GM19099 (cell line): ENCODE measurements around the gene ARHGEF4.

Source experiments
- POLR2A ChIP-seq: IDR thresholded peaks from 3 replicates; pipeline ENCODE4 v1.6.1; 2011; ENCODE audit warnings: low read depth; ENCODE audit not compliant: insufficient read length; ENCODE audit errors: extremely low read depth

Gene ARHGEF4

DNA sequence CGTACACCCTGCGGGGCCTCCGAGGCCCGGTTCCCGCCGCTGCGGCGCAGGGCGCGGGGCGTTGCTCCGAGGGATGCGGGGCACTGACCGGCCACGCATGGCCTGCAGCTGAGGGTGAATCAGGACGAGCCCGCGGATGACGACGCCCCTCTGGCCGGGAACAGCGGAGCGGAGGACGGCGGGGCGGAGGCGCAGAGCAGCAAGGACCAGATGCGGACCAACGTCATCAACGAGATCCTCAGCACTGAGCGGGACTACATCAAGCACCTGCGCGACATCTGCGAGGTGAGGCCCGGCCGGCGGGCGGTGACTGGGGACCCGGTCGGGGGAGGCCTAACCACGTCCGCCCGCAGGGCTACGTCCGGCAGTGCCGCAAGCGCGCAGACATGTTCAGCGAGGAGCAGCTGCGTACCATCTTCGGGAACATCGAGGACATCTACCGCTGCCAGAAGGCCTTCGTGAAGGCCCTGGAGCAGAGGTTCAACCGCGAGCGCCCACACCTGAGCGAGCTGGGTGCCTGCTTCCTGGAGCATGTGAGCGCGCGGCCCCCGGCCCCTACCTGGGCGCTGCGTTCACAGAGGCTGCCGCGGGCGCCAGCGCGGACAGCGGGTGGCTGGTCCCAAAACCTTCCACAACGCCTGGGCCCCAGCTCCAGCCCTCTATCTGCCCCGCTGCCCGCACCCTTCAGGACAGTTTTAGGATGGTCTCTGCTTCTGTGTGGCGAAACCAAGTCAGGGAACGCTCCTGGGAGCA, 203.4 kb downstream of the ARHGEF4 start:
- TF ChIP-seq POLR2A = no peak

DNA sequence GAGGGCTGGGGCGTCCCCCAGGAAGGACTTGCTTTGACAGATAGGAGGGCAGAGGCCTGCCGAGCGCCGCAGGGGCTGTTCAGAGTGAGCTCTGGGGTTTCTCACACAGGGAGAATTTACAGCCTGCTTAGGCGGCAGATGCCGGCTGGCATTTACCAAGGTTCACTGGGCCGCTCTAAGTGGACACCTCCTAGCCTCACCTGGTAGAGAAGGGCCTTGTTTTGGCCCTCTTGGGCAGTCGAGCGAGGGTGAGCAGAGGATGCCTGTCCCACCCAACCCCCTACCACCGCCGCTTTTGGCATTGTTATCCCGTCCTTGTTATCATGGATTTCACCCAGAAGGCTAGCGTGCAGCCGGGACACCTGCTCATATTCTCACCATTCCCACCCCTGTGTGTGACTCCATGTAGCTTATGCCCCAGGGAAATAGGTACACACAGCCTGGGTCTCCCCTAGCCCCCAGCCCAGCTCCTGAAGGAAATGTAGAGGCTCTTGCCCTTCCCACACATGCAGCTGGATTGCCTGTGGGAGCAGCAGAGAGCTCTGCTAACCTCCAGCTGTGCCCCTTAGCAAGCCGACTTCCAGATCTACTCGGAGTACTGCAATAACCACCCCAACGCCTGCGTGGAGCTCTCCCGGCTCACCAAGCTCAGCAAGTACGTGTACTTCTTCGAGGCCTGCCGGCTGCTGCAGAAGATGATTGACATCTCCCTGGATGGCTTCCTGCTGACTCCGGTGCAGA, 204.1 kb downstream of the ARHGEF4 start:
- TF ChIP-seq POLR2A = no peak

DNA sequence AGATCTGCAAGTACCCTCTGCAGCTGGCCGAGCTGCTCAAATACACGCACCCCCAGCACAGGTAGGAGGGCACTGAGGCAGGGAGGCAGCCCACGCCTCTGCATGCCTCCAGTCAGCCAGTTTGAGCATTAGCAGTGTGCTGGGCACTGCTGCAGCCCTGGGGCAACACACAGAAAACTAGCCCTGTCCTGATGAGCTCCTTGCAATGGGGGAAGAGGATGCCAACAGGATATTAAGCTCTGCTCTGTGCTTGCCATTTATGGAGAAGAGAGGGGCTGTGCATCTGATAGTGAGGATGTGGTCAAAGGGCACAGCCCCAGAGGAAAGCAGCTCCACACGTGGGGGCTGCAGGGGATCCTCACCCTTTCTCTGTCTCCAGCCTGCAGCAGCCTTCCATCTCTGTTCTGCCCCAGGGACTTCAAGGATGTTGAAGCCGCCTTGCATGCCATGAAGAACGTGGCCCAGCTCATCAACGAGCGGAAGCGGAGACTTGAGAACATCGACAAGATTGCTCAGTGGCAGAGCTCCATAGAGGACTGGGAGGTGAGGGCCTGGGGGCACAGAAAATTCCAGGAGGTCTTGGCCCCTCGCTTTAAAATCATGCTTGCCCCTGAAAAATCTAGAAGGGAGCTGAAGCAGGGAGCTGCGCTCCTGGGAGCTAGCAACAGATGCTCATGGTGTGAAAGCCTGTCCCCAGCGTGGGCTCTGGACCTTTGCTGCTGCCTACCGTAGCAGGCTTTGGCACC, 204.9 kb downstream of the ARHGEF4 start:
- TF ChIP-seq POLR2A = no peak

DNA sequence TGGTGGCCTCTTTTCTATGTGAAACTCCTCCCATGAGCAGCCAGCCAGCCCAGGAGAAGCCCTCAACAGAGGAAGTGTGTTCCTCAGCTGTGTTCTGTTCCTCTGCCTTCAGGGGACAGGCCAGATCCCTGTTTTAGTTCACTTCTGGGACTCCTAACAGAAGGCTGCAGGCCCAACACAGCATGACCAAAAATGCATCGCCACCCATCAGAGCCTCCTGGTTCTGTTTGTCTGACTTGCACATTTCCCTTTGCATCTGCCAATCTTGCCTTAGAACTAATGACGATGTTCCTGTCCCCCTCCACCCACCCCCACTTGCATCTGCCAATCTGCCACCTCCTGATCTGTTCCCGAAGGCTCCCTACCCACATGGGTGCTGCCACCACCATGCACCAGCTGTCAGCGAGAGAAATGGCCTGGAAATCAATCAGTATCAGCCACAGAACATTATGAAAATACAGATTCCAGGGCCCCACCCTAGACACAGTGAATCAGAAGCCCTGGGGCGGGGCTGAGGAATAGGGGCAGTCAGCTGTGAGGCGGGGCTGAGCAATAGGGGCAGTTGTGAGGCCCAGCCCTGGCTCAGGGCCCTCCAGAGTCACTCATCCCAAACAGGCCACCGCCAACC, 205.5 kb downstream of the ARHGEF4 start:
- TF ChIP-seq POLR2A = no peak

DNA sequence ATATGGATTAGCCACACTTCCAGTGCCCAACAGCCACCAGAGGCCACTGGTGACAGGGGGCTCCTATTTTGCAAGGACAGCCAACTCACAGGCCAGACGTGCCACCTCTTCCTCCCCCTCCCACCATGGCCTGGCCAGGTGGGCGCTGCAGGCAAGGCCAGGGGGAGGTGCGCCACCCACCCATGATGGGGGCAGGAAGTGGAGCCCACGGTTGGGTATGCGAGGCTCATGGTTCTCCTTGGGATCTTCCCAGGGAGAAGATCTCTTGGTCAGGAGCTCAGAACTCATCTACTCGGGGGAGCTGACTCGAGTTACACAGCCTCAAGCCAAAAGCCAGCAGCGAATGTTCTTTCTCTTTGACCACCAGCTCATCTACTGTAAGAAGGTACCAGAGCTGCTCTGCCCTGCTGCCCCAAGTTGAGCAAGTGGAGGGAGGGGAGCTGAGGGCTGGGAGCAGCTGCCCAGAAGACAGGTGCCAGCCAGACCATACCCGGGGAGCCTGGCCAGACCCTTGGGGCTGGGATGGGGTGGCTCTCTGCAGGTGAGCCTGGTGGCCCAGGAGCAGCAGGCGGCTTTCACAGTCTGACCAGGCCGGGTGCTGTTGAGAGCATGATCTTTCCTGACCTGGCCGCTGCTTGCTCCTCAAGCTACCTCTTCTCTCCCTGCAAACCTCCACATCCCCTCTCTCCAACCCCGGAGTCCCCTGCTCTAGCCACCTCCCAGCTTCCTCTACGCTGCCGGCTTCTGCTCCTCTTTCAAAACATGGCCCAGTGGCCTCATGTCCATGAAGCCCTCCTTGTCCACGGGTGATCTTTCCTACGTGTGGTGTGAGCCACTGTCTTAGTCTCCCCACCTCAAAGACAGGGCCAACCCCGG, 206.7 kb downstream of the ARHGEF4 start:
- no peak for TF ChIP-seq POLR2A

DNA sequence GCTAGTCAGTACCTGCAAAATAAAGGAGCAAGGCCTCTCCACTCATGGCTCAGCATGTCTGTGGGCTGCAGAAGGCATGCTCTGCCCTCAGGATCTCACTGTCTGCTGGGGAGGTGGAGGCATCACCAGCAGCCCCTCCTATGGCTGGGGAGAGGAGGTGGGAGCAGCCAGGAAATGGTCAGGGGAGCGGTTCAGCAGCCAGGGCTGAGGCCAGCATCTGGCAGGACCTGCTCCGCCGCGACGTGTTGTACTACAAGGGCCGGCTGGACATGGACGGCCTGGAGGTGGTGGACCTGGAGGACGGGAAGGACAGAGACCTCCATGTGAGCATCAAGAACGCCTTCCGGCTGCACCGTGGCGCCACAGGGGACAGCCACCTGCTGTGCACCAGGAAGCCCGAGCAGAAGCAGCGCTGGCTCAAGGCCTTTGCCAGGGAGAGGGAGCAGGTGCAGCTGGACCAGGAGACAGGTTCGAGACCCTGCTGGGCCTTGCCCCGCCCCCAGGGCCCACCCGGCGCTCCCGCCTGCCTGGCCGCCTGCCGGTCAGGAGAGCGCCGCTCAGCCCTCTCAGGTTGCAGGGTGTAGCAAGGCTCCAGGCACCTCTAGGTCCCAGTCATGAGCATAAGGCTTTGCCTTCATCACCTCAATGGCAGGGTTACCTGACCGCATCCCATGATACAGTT, 207.5 kb downstream of the ARHGEF4 start:
- no peak for TF ChIP-seq POLR2A

DNA sequence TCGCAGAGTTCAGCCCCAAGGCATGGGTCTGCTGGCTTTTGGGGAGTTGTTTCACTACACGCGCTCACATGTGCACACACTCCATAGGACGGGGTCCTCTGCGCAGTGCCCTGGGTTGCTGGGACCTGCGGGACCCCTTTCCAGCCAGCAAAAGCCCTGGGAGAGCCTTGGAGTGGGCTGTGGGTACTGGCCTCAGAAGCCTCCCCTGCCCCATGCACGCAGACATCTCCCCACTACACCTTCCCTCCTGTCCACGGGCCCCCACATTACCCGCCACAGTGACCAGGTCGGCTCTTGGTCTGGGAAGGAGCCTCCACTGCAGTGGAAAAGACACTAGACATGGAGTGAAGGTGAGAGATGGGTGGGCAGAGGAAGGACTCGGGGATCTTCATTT, 208.0 kb downstream of the ARHGEF4 start:
- no peak for TF ChIP-seq POLR2A

DNA sequence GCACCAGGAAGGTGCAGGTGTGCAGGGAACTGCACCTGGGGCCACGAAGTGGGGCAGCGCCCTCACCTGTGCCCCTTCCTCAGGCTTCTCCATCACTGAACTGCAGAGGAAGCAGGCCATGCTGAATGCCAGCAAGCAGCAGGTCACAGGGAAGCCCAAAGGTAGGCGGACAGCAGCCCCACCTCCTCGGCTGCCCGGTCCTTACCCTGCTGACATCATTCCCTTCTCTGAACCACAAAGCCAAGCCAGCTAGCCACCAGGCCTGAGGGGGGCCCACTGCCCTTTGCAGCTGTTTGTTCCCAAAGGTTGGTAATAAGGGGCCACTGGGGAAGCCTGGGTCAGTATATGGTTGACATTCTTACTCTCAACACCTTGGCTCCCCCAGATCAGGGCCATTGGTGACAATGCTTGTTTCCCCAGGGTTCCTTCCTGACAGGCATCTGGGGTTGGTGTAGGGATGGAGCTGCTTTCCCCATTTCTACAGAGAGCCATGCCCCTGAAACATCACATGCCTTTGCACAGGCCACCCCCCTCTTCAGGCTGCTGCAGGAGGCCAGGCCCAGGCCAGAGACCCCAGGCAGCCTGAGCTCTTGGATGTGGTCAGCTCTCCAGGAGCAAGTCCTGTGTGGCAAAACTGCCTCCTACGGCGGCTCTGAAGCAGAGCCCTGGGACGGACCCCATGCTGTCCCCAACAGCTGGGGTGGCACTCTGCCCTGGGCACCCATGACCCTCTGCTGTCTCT, 208.7 kb downstream of the ARHGEF4 start:
- no peak for TF ChIP-seq POLR2A

DNA sequence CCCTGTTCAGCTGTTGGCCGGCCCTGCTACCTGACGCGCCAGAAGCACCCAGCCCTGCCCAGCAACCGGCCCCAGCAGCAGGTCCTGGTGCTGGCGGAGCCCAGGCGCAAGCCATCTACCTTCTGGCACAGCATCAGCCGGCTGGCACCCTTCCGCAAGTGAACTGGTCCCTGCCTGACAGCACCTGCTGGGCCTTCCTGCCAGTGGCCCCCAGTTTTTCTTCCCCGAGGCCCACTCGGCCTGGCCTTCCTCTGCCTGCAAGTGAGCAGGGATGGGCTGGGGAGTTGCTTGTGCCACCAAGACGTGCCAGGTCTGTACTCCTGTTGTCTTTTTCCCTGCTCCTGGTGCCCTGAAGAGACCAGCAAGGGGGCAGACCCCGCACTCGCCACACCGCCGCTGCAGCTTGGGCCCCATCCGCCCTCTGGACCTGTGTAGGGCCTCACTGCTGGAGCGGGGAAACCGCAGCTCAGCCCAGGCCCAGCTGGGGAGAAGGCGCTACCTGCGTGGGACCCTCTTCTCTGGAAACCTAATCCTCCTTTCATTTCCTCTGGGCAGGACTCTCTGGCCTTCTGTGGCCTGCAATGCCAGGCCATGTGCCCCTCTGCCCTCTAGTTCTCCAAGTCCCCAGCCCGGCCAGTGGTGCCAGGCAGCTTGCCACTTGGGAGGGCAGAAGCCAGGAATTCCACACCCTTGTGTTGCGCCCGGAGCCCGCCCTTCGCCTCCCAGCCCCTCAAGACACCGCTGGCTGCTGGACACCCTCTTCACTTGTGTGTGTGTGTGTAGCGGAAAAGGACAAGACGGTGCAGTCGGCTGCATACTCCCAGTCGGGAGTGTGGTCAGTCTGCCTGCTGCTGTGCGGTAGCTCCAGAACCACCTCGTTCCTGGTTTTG, 209.6 kb downstream of the ARHGEF4 start:
- TF ChIP-seq POLR2A = no peak

DNA sequence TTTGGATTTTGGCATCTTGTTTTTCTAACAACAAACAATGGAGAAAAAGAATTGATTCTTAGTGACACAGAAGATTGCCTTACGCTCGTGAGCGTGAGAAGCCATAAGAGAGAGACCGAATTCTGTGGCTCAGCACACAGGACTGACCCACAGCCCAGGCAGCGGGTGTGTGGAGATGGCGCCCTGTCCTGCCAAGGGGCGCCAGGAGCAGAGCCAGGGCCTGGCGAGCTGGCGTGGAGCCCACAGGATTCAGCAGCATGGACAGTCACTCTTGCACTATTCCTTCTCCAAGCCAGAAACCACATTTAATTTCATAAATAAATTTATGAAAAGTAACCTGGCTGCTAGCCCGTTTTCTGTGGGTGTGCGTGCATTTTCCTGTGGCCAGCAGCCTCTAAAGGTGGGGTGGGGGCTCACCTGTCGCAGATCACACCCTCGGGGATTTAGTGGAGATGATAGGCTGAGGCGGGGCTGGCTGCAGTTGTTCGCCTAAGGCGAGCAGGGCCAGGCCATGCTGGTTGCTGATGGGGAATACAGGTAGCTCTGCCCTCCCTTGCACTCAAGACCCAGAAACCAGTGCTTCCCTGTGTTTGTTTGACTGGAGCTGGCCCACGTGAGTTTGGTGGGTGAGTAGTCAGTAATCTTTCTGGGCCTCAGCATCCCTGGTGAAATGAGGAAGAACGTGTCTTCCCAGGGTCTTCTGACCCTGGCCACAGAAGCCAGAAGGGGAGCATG, 210.4 kb downstream of the ARHGEF4 start:
- TF ChIP-seq POLR2A = no peak

DNA sequence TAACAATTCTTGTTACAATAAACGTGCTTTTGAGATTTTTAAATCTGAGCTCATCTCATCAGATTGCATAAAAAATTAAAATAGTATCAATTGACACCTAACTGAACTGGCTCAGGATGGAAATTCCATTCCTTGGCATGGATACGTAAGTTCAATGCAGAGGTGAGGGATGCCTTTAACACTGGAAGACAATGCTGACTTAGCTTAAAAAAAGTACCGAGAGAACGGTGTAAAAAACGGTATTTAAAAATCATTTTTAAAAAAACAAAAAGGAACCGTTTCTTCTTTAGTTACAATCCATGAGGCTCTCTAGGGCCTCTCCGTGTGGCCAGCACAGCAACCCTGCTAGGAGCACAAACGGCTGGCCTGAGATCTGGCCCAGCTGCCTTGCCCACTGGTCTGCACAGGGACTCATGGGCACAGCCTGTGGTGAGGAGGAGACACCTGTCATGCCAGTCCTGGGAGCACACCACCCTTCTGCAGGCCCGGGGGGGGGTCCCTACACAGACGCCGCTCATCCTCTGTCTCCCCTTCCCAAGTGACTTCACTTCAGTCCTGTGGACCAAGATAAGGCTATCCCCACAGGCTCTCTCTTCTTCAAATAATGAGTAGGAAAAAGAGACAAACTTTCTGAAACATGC, 211.3 kb downstream of the ARHGEF4 start:
- no peak for TF ChIP-seq POLR2A
